T-helper 2 cell treated with Interferon-gamma antibody and Interleukin-4, amounts not matched to agents 5 μg/mL and 100 μg/mL, for 36 hours (primary cell): Measurements from ENCODE around the gene RPL22.

ENCODE experiments used
- DNase-seq: peaks from one replicate; pipeline ENCODE4 v3.0.0; 2021; ENCODE audit warnings: low spot score
- H3K27ac Mint-ChIP-seq: one replicate; pipeline ENCODE4 v1.8.0; 2021; ENCODE audit warnings: mild to moderate bottlenecking, mixed read lengths
- H3K27me3 Mint-ChIP-seq: one replicate; pipeline ENCODE4 v1.8.0; 2021; ENCODE audit warnings: low read depth, mixed read lengths
- H3K36me3 Mint-ChIP-seq: one replicate; pipeline ENCODE4 v1.8.0; 2021; ENCODE audit warnings: low read depth, mixed read lengths
- H3K4me1 Mint-ChIP-seq: one replicate; pipeline ENCODE4 v1.8.0; 2021; ENCODE audit warnings: low read depth, mixed read lengths
- H3K4me3 Mint-ChIP-seq: one replicate; pipeline ENCODE4 v1.8.0; 2022; ENCODE audit warnings: mild to moderate bottlenecking, moderate library complexity, mixed read lengths
- H3K9me3 Mint-ChIP-seq: one replicate; pipeline ENCODE4 v1.8.0; 2021; ENCODE audit warnings: mixed read lengths

Gene RPL22

GRCh38 chr1:6152181-6152580 is 47.2 kb downstream of the RPL22 start:
- Mint-ChIP-seq H3K4me1 (peaks cover 6% of the 10 kb centered on the region), H3K27ac (no peak overlapping the region), H3K27me3 (peaks cover 4% of the 10 kb centered on the region), H3K9me3 (no peaks in the 10 kb centered on the region), H3K4me3 (no peak overlapping the region), H3K36me3 (no peaks in the 10 kb centered on the region)
- no peak for DNase-seq

GRCh38 chr1:6151291-6151822 is 48.0 kb downstream of the RPL22 start:
- H3K36me3 Mint-ChIP-seq, result no peaks in the 10 kb centered on the region
- H3K9me3 Mint-ChIP-seq, result no peaks in the 10 kb centered on the region
- no peak overlapping the region for H3K27ac Mint-ChIP-seq
- no peak for DNase-seq
- H3K27me3 Mint-ChIP-seq, result peaks cover 4% of the 10 kb centered on the region
- no peak overlapping the region for H3K4me3 Mint-ChIP-seq
- peaks cover 6% of the 10 kb centered on the region for H3K4me1 Mint-ChIP-seq

- Mint-ChIP-seq H3K4me3 (no peak overlapping the region), H3K27ac (no peak overlapping the region), H3K27me3 (peaks cover 4% of the 10 kb centered on the region), H3K36me3 (no peaks in the 10 kb centered on the region), H3K4me1 (peaks cover 6% of the 10 kb centered on the region), H3K9me3 (no peaks in the 10 kb centered on the region)
- DNase-seq, result no peak
Measured at GRCh38 chr1:6150006-6150938, 49.1 kb downstream of the RPL22 start.

- DNase-seq, result no peak
- Mint-ChIP-seq H3K4me1 (peaks cover 3% of the 10 kb centered on the region), H3K27ac (no peak overlapping the region), H3K9me3 (no peaks in the 10 kb centered on the region), H3K4me3 (no peak overlapping the region), H3K27me3 (peaks cover 4% of the 10 kb centered on the region), H3K36me3 (no peaks in the 10 kb centered on the region)
Measured at GRCh38 chr1:6149597-6149996, 49.8 kb downstream of the RPL22 start.

- no peak overlapping the region for H3K27ac Mint-ChIP-seq
- H3K4me1 Mint-ChIP-seq, result peaks cover 3% of the 10 kb centered on the region
- peak overlapping the region; percentile 52 for H3K4me3 Mint-ChIP-seq
- peak; percentile 58 for DNase-seq
- H3K36me3 Mint-ChIP-seq, result no peaks in the 10 kb centered on the region
- H3K27me3 Mint-ChIP-seq, result peaks cover 4% of the 10 kb centered on the region
- H3K9me3 Mint-ChIP-seq, result no peaks in the 10 kb centered on the region
Measured at GRCh38 chr1:6148497-6149241, 50.7 kb downstream of the RPL22 start.

- no peaks in the 10 kb centered on the region for H3K36me3 Mint-ChIP-seq
- H3K4me1 Mint-ChIP-seq, result peaks cover 3% of the 10 kb centered on the region
- peaks cover 4% of the 10 kb centered on the region for H3K27me3 Mint-ChIP-seq
- no peak overlapping the region for H3K4me3 Mint-ChIP-seq
- no peak for DNase-seq
- no peaks in the 10 kb centered on the region for H3K9me3 Mint-ChIP-seq
- no peak overlapping the region for H3K27ac Mint-ChIP-seq
Measured at GRCh38 chr1:6145864-6146410, 53.5 kb downstream of the RPL22 start.

- H3K9me3 Mint-ChIP-seq, result no peaks in the 10 kb centered on the region
- H3K27ac Mint-ChIP-seq, result no peak overlapping the region
- H3K4me1 Mint-ChIP-seq, result peaks cover 3% of the 10 kb centered on the region
- H3K27me3 Mint-ChIP-seq, result peaks cover 4% of the 10 kb centered on the region
- no peak for DNase-seq
- H3K4me3 Mint-ChIP-seq, result no peak overlapping the region
- H3K36me3 Mint-ChIP-seq, result no peaks in the 10 kb centered on the region
Measured at GRCh38 chr1:6145396-6145750, 54.0 kb downstream of the RPL22 start.

- no peak for DNase-seq
- Mint-ChIP-seq H3K4me1 (peaks cover 3% of the 10 kb centered on the region), H3K36me3 (no peaks in the 10 kb centered on the region)
Measured at GRCh38 chr1:6144647-6145395, 54.6 kb downstream of the RPL22 start.

GRCh38 chr1:6144175-6144574 is 55.2 kb downstream of the RPL22 start:
- H3K27me3 Mint-ChIP-seq, result peaks cover 4% of the 10 kb centered on the region
- H3K27ac Mint-ChIP-seq, result no peak overlapping the region
- no peak overlapping the region for H3K4me3 Mint-ChIP-seq
- no peak for DNase-seq
- no peaks in the 10 kb centered on the region for H3K9me3 Mint-ChIP-seq
- peaks cover 3% of the 10 kb centered on the region for H3K4me1 Mint-ChIP-seq
- no peaks in the 10 kb centered on the region for H3K36me3 Mint-ChIP-seq

More at GRCh38 chr1:6144647-6145395, 54.6 kb downstream of the RPL22 start:
- Mint-ChIP-seq H3K27ac (no peak overlapping the region), H3K9me3 (no peaks in the 10 kb centered on the region), H3K27me3 (peaks cover 4% of the 10 kb centered on the region), H3K4me3 (no peak overlapping the region)

- H3K4me3 Mint-ChIP-seq, result no peak overlapping the region
Measured at GRCh38 chr1:6143395-6143794, 56.0 kb downstream of the RPL22 start.

GRCh38 chr1:6142734-6143133 is 56.7 kb downstream of the RPL22 start:
- no peak overlapping the region for H3K4me3 Mint-ChIP-seq
- no peak overlapping the region for H3K27ac Mint-ChIP-seq
- no peaks in the 10 kb centered on the region for H3K36me3 Mint-ChIP-seq
- no peak for DNase-seq
- H3K4me1 Mint-ChIP-seq, result no peaks in the 10 kb centered on the region
- H3K9me3 Mint-ChIP-seq, result no peaks in the 10 kb centered on the region
- peaks cover 7% of the 10 kb centered on the region for H3K27me3 Mint-ChIP-seq

More at GRCh38 chr1:6143395-6143794, 56.0 kb downstream of the RPL22 start:
- H3K9me3 Mint-ChIP-seq, result no peaks in the 10 kb centered on the region
- no peak overlapping the region for H3K27ac Mint-ChIP-seq
- peaks cover 2% of the 10 kb centered on the region for H3K4me1 Mint-ChIP-seq
- no peak for DNase-seq
- H3K27me3 Mint-ChIP-seq, result peaks cover 9% of the 10 kb centered on the region
- no peaks in the 10 kb centered on the region for H3K36me3 Mint-ChIP-seq

- no peak overlapping the region for H3K27ac Mint-ChIP-seq
- no peak overlapping the region for H3K4me3 Mint-ChIP-seq
- H3K4me1 Mint-ChIP-seq, result no peaks in the 10 kb centered on the region
- no peaks in the 10 kb centered on the region for H3K9me3 Mint-ChIP-seq
- H3K36me3 Mint-ChIP-seq, result no peaks in the 10 kb centered on the region
- peaks cover 7% of the 10 kb centered on the region for H3K27me3 Mint-ChIP-seq
- DNase-seq, result no peak
Measured at GRCh38 chr1:6142036-6142621, 57.3 kb downstream of the RPL22 start.

GRCh38 chr1:6141592-6141991 is 57.8 kb downstream of the RPL22 start:
- no peaks in the 10 kb centered on the region for H3K9me3 Mint-ChIP-seq

More at GRCh38 chr1:6141592-6141991, 57.8 kb downstream of the RPL22 start:
- H3K27me3 Mint-ChIP-seq, result peaks cover 7% of the 10 kb centered on the region
- no peak for DNase-seq
- no peaks in the 10 kb centered on the region for H3K36me3 Mint-ChIP-seq
- H3K4me3 Mint-ChIP-seq, result no peak overlapping the region
- H3K27ac Mint-ChIP-seq, result no peak overlapping the region
- H3K4me1 Mint-ChIP-seq, result no peaks in the 10 kb centered on the region
